SK-N-SH treated with all-trans-retinoic acid at 6 μM for 48 hours (cell line): ENCODE measurements around the gene PITRM1.

ENCODE experiments used
- ARNTL ChIP-seq: fragments of 450-650 bp; formaldehyde crosslinking; IDR thresholded peaks from 2 replicates; pipeline ENCODE4 v1.5.0; 2020; ENCODE audit warnings: low read depth, mild to moderate bottlenecking, moderate library complexity, borderline replicate concordance
- BACH2 ChIP-seq: fragments of 250-450 bp; sonication (Bioruptor Pico); IDR thresholded peaks from 2 replicates; pipeline ENCODE4 v1.9.0; 2021; ENCODE audit warnings: mild to moderate bottlenecking, borderline replicate concordance
- CSDC2 ChIP-seq: fragments of 250-450 bp; sonication (Bioruptor Pico); IDR thresholded peaks from 2 replicates; pipeline ENCODE4 v1.5.0; 2020; ENCODE audit warnings: mild to moderate bottlenecking, moderate library complexity
- ESRRG ChIP-seq: fragments of 250-450 bp; sonication (Bioruptor Pico); IDR thresholded peaks from 2 replicates; pipeline ENCODE4 v1.6.1; 2021; ENCODE audit warnings: mild to moderate bottlenecking
- ISL1 ChIP-seq: fragments of 250-450 bp; sonication (Bioruptor Pico); IDR thresholded peaks from 2 replicates; pipeline ENCODE4 v2.1.2; 2022; ENCODE audit warnings: mild to moderate bottlenecking, moderate library complexity
- PATZ1 ChIP-seq: fragments of 250-450 bp; sonication (Bioruptor Pico); IDR thresholded peaks from 2 replicates; pipeline ENCODE4 v1.8.0; 2020; ENCODE audit warnings: mild to moderate bottlenecking, moderate library complexity, borderline replicate concordance
- PPARA ChIP-seq: fragments of 250-450 bp; sonication (Bioruptor Pico); IDR thresholded peaks from 2 replicates; pipeline ENCODE4 v1.5.0; 2020; ENCODE audit warnings: mild to moderate bottlenecking, borderline replicate concordance
- SNAI2 ChIP-seq: fragments of 250-450 bp; sonication (Bioruptor Pico); IDR thresholded peaks from 2 replicates; pipeline ENCODE4 v1.5.0; 2020; ENCODE audit warnings: mild to moderate bottlenecking, moderate library complexity
- ZFP3 ChIP-seq: fragments of 250-450 bp; sonication (Bioruptor Pico); IDR thresholded peaks from 2 replicates; pipeline ENCODE4 v1.5.0; 2020; ENCODE audit warnings: mild to moderate bottlenecking, moderate library complexity
- ZFP30 ChIP-seq: fragments of 450-650 bp; formaldehyde crosslinking; IDR thresholded peaks from 2 replicates; pipeline ENCODE4 v1.5.0; 2022; ENCODE audit warnings: mild to moderate bottlenecking, moderate library complexity
- ZNF565 ChIP-seq: fragments of 450-650 bp; formaldehyde crosslinking; conservative IDR thresholded peaks from 2 replicates; pipeline ENCODE4 v1.5.0; 2020; ENCODE audit warnings: low read depth, mild to moderate bottlenecking, moderate library complexity
- TF ChIP-seq, protein P1 (sequence below): fragments of 250-450 bp; sonication (Bioruptor Pico); IDR thresholded peaks from 2 replicates; pipeline ENCODE4 v1.5.1; 2020; ENCODE audit warnings: low read depth, mild to moderate bottlenecking, moderate library complexity
- TF ChIP-seq, protein P2 (sequence below): fragments of 250-450 bp; sonication (Bioruptor Pico); IDR thresholded peaks from 2 replicates; pipeline ENCODE4 v1.5.1; 2021; ENCODE audit warnings: mild to moderate bottlenecking, moderate library complexity

DNA sequence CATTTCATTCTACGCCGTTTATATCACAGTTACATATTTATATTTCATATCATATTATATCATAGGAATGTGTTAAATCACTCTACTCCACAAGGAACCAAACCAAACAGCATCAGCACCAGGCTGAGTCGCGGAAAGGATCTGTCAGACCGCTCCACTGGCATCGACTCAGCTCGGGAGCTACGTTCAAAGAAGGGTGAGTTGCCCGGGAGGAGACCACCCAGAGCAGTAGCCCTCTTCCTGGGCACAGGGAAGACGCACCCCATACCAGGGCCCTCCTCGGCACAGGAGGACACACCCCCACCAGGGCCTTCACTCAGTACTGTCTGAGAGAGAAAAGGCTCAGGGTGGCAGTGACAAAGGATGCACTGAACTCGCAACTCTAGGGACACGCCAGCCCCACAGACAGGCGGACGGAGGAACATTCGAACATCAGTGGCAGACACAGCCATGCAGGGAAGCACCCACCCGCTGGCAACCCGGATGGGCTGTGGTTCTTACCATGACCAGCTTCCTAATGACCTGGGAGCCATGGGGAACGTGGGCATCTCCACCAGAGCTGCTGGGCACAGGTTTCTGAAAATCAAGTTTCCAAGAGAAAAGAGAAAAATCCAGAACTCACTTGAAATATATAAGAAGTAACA, 28.7 kb downstream of the PITRM1 start:
- no peak for TF ChIP-seq PATZ1 (CRISPR knock-in tag)
- no peak for TF ChIP-seq ARNTL (CRISPR knock-in tag)
- TF ChIP-seq CSDC2 (CRISPR knock-in tag), result no peak
- TF ChIP-seq, protein P1, sequence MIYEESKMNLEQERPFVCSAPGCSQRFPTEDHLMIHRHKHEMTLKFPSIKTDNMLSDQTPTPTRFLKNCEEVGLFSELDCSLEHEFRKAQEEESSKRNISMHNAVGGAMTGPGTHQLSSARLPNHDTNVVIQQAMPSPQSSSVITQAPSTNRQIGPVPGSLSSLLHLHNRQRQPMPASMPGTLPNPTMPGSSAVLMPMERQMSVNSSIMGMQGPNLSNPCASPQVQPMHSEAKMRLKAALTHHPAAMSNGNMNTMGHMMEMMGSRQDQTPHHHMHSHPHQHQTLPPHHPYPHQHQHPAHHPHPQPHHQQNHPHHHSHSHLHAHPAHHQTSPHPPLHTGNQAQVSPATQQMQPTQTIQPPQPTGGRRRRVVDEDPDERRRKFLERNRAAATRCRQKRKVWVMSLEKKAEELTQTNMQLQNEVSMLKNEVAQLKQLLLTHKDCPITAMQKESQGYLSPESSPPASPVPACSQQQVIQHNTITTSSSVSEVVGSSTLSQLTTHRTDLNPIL (CRISPR knock-in tag), result no peak
- TF ChIP-seq SNAI2 (CRISPR knock-in tag), result no peak
- no peak for TF ChIP-seq ZNF565
- TF ChIP-seq ESRRG, result no peak
- TF ChIP-seq, protein P2, sequence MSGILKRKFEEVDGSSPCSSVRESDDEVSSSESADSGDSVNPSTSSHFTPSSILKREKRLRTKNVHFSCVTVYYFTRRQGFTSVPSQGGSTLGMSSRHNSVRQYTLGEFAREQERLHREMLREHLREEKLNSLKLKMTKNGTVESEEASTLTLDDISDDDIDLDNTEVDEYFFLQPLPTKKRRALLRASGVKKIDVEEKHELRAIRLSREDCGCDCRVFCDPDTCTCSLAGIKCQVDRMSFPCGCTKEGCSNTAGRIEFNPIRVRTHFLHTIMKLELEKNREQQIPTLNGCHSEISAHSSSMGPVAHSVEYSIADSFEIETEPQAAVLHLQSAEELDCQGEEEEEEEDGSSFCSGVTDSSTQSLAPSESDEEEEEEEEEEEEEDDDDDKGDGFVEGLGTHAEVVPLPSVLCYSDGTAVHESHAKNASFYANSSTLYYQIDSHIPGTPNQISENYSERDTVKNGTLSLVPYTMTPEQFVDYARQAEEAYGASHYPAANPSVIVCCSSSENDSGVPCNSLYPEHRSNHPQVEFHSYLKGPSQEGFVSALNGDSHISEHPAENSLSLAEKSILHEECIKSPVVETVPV (CRISPR knock-in tag), result no peak
- TF ChIP-seq ZFP30 (CRISPR knock-in tag), result no peak
- no peak for TF ChIP-seq ISL1
- no peak for TF ChIP-seq BACH2 (CRISPR knock-in tag)
- TF ChIP-seq PPARA, result no peak
- no peak for TF ChIP-seq ZFP3 (CRISPR knock-in tag)
